WTC11 (cell line): ENCODE measurements around the gene USP48. TPM values are rescaled to one million over a fixed set of nuclear protein-coding genes. Genes with fewer than 3 reads are reported as not detected.

Source experiments
- ATAC-seq: fragments of 200-7000 bp; cut with Tn5 transposase; 2 replicates; pipeline ENCODE4 v1.10.0; 2021; ENCODE audit warnings: mild to moderate bottlenecking, moderate library complexity
- CTCF ChIA-PET: fragments of 300-600 bp; sonication (Branson Sonifier 250); formaldehyde crosslinking; loops from one replicate; lab custom pipeline; 2021; ENCODE audit warnings: antibody characterized with exemption; lab: Charles Lee
- POLR2A ChIA-PET: fragments of 350-600 bp; sonication (Branson Sonifier 250); formaldehyde crosslinking; loops from one replicate; lab custom pipeline; 2021; ENCODE audit warnings: antibody characterized with exemption; lab: Charles Lee
- DNase-seq: peaks from one replicate; pipeline ENCODE4 v3.0.0; 2021; ENCODE audit warnings: low spot score
- H3K27ac Mint-ChIP-seq: 2 replicates; pipeline ENCODE4 v1.8.0; 2021; ENCODE audit warnings: mixed read lengths
- H3K27me3 Mint-ChIP-seq: 2 replicates; pipeline ENCODE4 v1.8.0; 2021; ENCODE audit warnings: low read depth, mild to moderate bottlenecking, moderate library complexity, mixed read lengths
- H3K36me3 Mint-ChIP-seq: 2 replicates; pipeline ENCODE4 v1.8.0; 2021; ENCODE audit warnings: mixed read lengths
- H3K4me1 Mint-ChIP-seq: 2 replicates; pipeline ENCODE4 v1.8.0; 2022; ENCODE audit warnings: mixed read lengths
- H3K4me3 Mint-ChIP-seq: 2 replicates; pipeline ENCODE4 v1.8.0; 2021; ENCODE audit warnings: mild to moderate bottlenecking, moderate library complexity, mixed read lengths
- H3K9me3 Mint-ChIP-seq: 2 replicates; pipeline ENCODE4 v1.8.0; 2021; ENCODE audit warnings: mixed read lengths
- CBFB ChIP-seq: sonication (generic); formaldehyde crosslinking; IDR thresholded peaks from 2 replicates; pipeline ENCODE4 v1.8.1; 2022; ENCODE audit warnings: mild to moderate bottlenecking, low read depth, missing genetic modification reagents
- FOXJ3 ChIP-seq: sonication (generic); formaldehyde crosslinking; IDR thresholded peaks from 2 replicates; pipeline ENCODE4 v1.9.0; 2021; ENCODE audit warnings: missing genetic modification reagents, mild to moderate bottlenecking, borderline replicate concordance
- GRHL2 ChIP-seq: fragments of 250-450 bp; sonication (Bioruptor Pico); IDR thresholded peaks from 2 replicates; pipeline ENCODE4 v1.8.0; 2022; ENCODE audit warnings: mild to moderate bottlenecking, moderate library complexity; ENCODE audit not compliant: insufficient replicate concordance, severe bottlenecking
- HMGA2 ChIP-seq: fragments of 250-450 bp; sonication (Bioruptor Pico); IDR thresholded peaks from 2 replicates; pipeline ENCODE4 v1.4.0; 2021; ENCODE audit warnings: mild to moderate bottlenecking, moderate library complexity
- NR3C1 ChIP-seq: sonication (generic); formaldehyde crosslinking; conservative IDR thresholded peaks from 2 replicates; pipeline ENCODE4 v1.8.1; 2023; ENCODE audit warnings: low read depth, mild to moderate bottlenecking, missing genetic modification reagents
- RORB ChIP-seq: fragments of 250-450 bp; sonication (Bioruptor Pico); IDR thresholded peaks from 2 replicates; pipeline ENCODE4 v1.9.0; 2021; ENCODE audit warnings: mild to moderate bottlenecking
- SMAD4 ChIP-seq: sonication (generic); formaldehyde crosslinking; IDR thresholded peaks from 2 replicates; pipeline ENCODE4 v1.8.0; 2022; ENCODE audit warnings: mild to moderate bottlenecking, missing genetic modification reagents
- total RNA-seq: library from RNA; stranded (reverse); gene quantifications from 3 replicates; pipeline ENCODE4 v1.2.3, GENCODE V29; 2021
- TF ChIP-seq, protein P1 (sequence below): sonication (generic); formaldehyde crosslinking; IDR thresholded peaks from 2 replicates; pipeline ENCODE4 v1.8.1; 2022; ENCODE audit warnings: low read depth, mild to moderate bottlenecking, moderate library complexity, missing genetic modification reagents, borderline replicate concordance
- TF ChIP-seq, protein P2 (sequence below): fragments of 200-600 bp; IDR thresholded peaks from 2 replicates; pipeline ENCODE4 v1.8.0; 2022; ENCODE audit warnings: antibody characterized with exemption
- TF ChIP-seq, protein P3 (sequence below): sonication (generic); formaldehyde crosslinking; IDR thresholded peaks from 2 replicates; pipeline ENCODE4 v1.8.1; 2023; ENCODE audit warnings: mild to moderate bottlenecking, missing genetic modification reagents, moderate library complexity
- TF ChIP-seq, protein P4 (sequence below): sonication (generic); formaldehyde crosslinking; IDR thresholded peaks from 2 replicates; pipeline ENCODE4 v1.8.0; 2022; ENCODE audit warnings: mild to moderate bottlenecking, missing genetic modification reagents
- TF ChIP-seq, protein P5 (sequence below): sonication (generic); formaldehyde crosslinking; IDR thresholded peaks from 2 replicates; pipeline ENCODE4 v1.8.1; 2023; ENCODE audit warnings: mild to moderate bottlenecking, moderate library complexity, missing genetic modification reagents
- TF ChIP-seq, protein P6 (sequence below): sonication (generic); formaldehyde crosslinking; IDR thresholded peaks from 2 replicates; pipeline ENCODE4 v1.8.0; 2022; ENCODE audit warnings: mild to moderate bottlenecking, missing genetic modification reagents
- TF ChIP-seq, protein P7 (sequence below): fragments of 250-450 bp; sonication (Bioruptor Pico); IDR thresholded peaks from 2 replicates; pipeline ENCODE4 v1.9.0; 2021; ENCODE audit warnings: mild to moderate bottlenecking, borderline replicate concordance
- TF ChIP-seq, protein P8 (sequence below): sonication (generic); formaldehyde crosslinking; IDR thresholded peaks from 2 replicates; pipeline ENCODE4 v1.8.1; 2022; ENCODE audit warnings: mild to moderate bottlenecking, moderate library complexity, missing genetic modification reagents
- TF ChIP-seq, protein P9 (sequence below): fragments of 250-450 bp; sonication (Bioruptor Pico); IDR thresholded peaks from 2 replicates; pipeline ENCODE4 v1.9.0; 2021; ENCODE audit warnings: mild to moderate bottlenecking
- TF ChIP-seq, protein P10 (sequence below): fragments of 250-450 bp; sonication (Bioruptor Pico); IDR thresholded peaks from 2 replicates; pipeline ENCODE4 v1.8.0; 2021; ENCODE audit warnings: mild to moderate bottlenecking

The USP48 gene
- total RNA-seq, 1 experiment from 2014 or later = 86.9 TPM

DNA sequence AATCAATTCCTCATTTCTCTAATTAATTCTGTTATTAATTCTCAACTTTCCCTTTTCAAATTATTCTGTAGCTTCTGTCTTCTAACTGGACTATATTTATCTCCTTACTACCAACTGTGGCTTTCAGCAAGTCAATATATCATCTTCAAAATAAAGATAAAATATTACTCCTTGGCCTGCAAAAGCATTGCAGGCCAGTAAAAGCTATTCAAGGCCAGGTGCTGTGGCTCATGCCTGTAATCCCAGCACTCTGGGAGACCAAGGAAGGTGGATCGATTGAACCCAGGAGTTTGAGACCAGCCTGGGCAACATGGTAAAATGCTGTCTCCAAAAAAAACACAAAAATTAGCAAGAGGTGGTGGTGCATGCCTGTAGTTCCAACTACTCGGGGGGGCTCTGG, 27.9 kb downstream of the USP48 start (continued):
- TF ChIP-seq, protein P1, sequence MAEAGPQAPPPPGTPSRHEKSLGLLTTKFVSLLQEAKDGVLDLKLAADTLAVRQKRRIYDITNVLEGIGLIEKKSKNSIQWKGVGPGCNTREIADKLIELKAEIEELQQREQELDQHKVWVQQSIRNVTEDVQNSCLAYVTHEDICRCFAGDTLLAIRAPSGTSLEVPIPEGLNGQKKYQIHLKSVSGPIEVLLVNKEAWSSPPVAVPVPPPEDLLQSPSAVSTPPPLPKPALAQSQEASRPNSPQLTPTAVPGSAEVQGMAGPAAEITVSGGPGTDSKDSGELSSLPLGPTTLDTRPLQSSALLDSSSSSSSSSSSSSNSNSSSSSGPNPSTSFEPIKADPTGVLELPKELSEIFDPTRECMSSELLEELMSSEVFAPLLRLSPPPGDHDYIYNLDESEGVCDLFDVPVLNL = no peak
- TF ChIP-seq, protein P2, sequence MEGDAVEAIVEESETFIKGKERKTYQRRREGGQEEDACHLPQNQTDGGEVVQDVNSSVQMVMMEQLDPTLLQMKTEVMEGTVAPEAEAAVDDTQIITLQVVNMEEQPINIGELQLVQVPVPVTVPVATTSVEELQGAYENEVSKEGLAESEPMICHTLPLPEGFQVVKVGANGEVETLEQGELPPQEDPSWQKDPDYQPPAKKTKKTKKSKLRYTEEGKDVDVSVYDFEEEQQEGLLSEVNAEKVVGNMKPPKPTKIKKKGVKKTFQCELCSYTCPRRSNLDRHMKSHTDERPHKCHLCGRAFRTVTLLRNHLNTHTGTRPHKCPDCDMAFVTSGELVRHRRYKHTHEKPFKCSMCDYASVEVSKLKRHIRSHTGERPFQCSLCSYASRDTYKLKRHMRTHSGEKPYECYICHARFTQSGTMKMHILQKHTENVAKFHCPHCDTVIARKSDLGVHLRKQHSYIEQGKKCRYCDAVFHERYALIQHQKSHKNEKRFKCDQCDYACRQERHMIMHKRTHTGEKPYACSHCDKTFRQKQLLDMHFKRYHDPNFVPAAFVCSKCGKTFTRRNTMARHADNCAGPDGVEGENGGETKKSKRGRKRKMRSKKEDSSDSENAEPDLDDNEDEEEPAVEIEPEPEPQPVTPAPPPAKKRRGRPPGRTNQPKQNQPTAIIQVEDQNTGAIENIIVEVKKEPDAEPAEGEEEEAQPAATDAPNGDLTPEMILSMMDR = no peak
- TF ChIP-seq, protein P3, sequence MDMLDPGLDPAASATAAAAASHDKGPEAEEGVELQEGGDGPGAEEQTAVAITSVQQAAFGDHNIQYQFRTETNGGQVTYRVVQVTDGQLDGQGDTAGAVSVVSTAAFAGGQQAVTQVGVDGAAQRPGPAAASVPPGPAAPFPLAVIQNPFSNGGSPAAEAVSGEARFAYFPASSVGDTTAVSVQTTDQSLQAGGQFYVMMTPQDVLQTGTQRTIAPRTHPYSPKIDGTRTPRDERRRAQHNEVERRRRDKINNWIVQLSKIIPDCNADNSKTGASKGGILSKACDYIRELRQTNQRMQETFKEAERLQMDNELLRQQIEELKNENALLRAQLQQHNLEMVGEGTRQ (CRISPR knock-in tag) = no peak
- TF ChIP-seq, protein P4, sequence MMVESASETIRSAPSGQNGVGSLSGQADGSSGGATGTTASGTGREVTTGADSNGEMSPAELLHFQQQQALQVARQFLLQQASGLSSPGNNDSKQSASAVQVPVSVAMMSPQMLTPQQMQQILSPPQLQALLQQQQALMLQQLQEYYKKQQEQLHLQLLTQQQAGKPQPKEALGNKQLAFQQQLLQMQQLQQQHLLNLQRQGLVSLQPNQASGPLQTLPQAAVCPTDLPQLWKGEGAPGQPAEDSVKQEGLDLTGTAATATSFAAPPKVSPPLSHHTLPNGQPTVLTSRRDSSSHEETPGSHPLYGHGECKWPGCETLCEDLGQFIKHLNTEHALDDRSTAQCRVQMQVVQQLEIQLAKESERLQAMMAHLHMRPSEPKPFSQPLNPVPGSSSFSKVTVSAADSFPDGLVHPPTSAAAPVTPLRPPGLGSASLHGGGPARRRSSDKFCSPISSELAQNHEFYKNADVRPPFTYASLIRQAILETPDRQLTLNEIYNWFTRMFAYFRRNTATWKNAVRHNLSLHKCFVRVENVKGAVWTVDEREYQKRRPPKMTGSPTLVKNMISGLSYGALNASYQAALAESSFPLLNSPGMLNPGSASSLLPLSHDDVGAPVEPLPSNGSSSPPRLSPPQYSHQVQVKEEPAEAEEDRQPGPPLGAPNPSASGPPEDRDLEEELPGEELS = no peak
- no peak for TF ChIP-seq RORB

DNA sequence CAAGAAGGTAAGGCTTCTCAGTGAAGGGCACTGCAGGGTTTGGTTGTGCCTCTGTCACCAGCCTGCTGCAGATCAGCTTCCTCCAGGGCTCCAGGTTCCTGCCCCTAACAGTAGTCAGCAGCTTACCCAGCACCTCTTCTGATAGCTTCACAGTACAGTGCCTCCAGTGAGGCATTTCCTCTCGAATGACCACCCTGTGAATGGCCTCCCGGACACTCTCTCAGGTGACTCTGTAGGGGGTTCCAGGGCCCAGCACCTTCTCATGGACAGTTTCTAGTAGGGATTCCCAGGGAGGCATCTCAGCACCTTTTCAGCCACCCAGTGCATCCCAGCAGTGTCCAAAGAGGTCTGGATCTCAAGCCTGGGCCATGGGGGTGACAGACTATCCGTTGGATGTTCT, 28.4 kb downstream of the USP48 start:
- DNase-seq (no peak), ATAC-seq (no peak)
- Mint-ChIP-seq H3K36me3 (peaks cover 49% of the 10 kb centered on the region), H3K27me3 (no peaks in the 10 kb centered on the region), H3K9me3 (no peaks in the 10 kb centered on the region), H3K27ac (no peak overlapping the region), H3K4me3 (no peak overlapping the region), H3K4me1 (peaks cover 1% of the 10 kb centered on the region; the same call in 1 of the 2 replicates)
- ChIA-PET CTCF (no interaction called here), POLR2A (no interaction called here)
- TF ChIP-seq HMGA2 (CRISPR knock-in tag) = no peak
- no peak for TF ChIP-seq GRHL2 (CRISPR knock-in tag)
- TF ChIP-seq, protein P5, sequence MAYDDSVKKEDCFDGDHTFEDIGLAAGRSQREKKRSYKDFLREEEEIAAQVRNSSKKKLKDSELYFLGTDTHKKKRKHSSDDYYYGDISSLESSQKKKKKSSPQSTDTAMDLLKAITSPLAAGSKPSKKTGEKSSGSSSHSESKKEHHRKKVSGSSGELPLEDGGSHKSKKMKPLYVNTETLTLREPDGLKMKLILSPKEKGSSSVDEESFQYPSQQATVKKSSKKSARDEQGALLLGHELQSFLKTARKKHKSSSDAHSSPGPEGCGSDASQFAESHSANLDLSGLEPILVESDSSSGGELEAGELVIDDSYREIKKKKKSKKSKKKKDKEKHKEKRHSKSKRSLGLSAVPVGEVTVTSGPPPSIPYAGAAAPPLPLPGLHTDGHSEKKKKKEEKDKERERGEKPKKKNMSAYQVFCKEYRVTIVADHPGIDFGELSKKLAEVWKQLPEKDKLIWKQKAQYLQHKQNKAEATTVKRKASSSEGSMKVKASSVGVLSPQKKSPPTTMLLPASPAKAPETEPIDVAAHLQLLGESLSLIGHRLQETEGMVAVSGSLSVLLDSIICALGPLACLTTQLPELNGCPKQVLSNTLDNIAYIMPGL (CRISPR knock-in tag) = no peak
- TF ChIP-seq NR3C1 (CRISPR knock-in tag) = no peak
- TF ChIP-seq, protein P6, sequence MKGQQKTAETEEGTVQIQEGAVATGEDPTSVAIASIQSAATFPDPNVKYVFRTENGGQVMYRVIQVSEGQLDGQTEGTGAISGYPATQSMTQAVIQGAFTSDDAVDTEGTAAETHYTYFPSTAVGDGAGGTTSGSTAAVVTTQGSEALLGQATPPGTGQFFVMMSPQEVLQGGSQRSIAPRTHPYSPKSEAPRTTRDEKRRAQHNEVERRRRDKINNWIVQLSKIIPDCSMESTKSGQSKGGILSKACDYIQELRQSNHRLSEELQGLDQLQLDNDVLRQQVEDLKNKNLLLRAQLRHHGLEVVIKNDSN (CRISPR knock-in tag) = no peak
- TF ChIP-seq, protein P7, sequence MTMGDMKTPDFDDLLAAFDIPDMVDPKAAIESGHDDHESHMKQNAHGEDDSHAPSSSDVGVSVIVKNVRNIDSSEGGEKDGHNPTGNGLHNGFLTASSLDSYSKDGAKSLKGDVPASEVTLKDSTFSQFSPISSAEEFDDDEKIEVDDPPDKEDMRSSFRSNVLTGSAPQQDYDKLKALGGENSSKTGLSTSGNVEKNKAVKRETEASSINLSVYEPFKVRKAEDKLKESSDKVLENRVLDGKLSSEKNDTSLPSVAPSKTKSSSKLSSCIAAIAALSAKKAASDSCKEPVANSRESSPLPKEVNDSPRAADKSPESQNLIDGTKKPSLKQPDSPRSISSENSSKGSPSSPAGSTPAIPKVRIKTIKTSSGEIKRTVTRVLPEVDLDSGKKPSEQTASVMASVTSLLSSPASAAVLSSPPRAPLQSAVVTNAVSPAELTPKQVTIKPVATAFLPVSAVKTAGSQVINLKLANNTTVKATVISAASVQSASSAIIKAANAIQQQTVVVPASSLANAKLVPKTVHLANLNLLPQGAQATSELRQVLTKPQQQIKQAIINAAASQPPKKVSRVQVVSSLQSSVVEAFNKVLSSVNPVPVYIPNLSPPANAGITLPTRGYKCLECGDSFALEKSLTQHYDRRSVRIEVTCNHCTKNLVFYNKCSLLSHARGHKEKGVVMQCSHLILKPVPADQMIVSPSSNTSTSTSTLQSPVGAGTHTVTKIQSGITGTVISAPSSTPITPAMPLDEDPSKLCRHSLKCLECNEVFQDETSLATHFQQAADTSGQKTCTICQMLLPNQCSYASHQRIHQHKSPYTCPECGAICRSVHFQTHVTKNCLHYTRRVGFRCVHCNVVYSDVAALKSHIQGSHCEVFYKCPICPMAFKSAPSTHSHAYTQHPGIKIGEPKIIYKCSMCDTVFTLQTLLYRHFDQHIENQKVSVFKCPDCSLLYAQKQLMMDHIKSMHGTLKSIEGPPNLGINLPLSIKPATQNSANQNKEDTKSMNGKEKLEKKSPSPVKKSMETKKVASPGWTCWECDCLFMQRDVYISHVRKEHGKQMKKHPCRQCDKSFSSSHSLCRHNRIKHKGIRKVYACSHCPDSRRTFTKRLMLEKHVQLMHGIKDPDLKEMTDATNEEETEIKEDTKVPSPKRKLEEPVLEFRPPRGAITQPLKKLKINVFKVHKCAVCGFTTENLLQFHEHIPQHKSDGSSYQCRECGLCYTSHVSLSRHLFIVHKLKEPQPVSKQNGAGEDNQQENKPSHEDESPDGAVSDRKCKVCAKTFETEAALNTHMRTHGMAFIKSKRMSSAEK (CRISPR knock-in tag) = no peak
- TF ChIP-seq, protein P8, sequence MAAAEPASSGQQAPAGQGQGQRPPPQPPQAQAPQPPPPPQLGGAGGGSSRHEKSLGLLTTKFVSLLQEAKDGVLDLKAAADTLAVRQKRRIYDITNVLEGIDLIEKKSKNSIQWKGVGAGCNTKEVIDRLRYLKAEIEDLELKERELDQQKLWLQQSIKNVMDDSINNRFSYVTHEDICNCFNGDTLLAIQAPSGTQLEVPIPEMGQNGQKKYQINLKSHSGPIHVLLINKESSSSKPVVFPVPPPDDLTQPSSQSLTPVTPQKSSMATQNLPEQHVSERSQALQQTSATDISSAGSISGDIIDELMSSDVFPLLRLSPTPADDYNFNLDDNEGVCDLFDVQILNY (CRISPR knock-in tag) = no peak
- no peak for TF ChIP-seq FOXJ3
- no peak for TF ChIP-seq SMAD4 (CRISPR knock-in tag)
- no peak for TF ChIP-seq CBFB
- TF ChIP-seq, protein P9, sequence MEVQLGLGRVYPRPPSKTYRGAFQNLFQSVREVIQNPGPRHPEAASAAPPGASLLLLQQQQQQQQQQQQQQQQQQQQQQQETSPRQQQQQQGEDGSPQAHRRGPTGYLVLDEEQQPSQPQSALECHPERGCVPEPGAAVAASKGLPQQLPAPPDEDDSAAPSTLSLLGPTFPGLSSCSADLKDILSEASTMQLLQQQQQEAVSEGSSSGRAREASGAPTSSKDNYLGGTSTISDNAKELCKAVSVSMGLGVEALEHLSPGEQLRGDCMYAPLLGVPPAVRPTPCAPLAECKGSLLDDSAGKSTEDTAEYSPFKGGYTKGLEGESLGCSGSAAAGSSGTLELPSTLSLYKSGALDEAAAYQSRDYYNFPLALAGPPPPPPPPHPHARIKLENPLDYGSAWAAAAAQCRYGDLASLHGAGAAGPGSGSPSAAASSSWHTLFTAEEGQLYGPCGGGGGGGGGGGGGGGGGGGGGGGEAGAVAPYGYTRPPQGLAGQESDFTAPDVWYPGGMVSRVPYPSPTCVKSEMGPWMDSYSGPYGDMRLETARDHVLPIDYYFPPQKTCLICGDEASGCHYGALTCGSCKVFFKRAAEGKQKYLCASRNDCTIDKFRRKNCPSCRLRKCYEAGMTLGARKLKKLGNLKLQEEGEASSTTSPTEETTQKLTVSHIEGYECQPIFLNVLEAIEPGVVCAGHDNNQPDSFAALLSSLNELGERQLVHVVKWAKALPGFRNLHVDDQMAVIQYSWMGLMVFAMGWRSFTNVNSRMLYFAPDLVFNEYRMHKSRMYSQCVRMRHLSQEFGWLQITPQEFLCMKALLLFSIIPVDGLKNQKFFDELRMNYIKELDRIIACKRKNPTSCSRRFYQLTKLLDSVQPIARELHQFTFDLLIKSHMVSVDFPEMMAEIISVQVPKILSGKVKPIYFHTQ (CRISPR knock-in tag) = no peak
- TF ChIP-seq, protein P10, sequence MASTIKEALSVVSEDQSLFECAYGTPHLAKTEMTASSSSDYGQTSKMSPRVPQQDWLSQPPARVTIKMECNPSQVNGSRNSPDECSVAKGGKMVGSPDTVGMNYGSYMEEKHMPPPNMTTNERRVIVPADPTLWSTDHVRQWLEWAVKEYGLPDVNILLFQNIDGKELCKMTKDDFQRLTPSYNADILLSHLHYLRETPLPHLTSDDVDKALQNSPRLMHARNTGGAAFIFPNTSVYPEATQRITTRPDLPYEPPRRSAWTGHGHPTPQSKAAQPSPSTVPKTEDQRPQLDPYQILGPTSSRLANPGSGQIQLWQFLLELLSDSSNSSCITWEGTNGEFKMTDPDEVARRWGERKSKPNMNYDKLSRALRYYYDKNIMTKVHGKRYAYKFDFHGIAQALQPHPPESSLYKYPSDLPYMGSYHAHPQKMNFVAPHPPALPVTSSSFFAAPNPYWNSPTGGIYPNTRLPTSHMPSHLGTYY (CRISPR knock-in tag) = no peak
